ENCODE results near the gene ADARB1. TPM values are rescaled to one million over a fixed set of nuclear protein-coding genes. Genes with fewer than 3 reads are reported as not detected.

The ADARB1 gene
- total and polyA plus RNA-seq, 2 of the 8 experiments (the other 6 are each of a cell fraction or from before 2014, with no cell fraction given): 4.7 to 14.9 TPM

GRCh38 chr21:45263534-45263933 lies 189.2 kb downstream of the ADARB1 start:
- peaks cover 0 to 7% of the 10 kb centered on the region in 2 experiments for H4K20me1 ChIP-seq (replicated peaks in 1 of 2; ENCODE audit: control insufficient read depth in 1 of 2, insufficient read depth in 2 of 2, low read length in 2 of 2)
- no peak overlapping the region for H2BK15ac ChIP-seq (ENCODE audit: low read length)
- CTCF ChIA-PET (ENCODE audit: partially characterized antibody): no interaction called here
- H2BK120ac ChIP-seq (replicated peaks; ENCODE audit: low read depth, low read length): no peak overlapping the region
- FAIRE-seq (no peak), DNase-seq (ENCODE audit: low read depth in 1 of 2, low spot score in 2 of 2) (peak in 1 of 2 experiments; percentile 23)
- no peak overlapping the region for H3K23ac ChIP-seq (ENCODE audit: insufficient read length)
- no peak overlapping the region for H2AFZ ChIP-seq (ENCODE audit: low read length)
- WGBS, 2 experiments (ENCODE audit: extremely low coverage in 1 of 2, insufficient coverage in 1 of 2, insufficient read length in 1 of 2, insufficient replicate concordance in 2 of 2, low coverage in 1 of 2, low lambda C conversion rate in 2 of 2, missing lambda C conversion rate in 1 of 2): 87% methylated on average over 6 of the region's 6 CpGs; no CpG with 5 or more reads in 1 of the 2 experiments
- H3K27me3 ChIP-seq (replicated peaks in 1 of 4; ENCODE audit: control insufficient read depth in 3 of 4, extremely low read depth in 1 of 4, insufficient read depth in 3 of 4, low read length in 3 of 4): no peaks in the 10 kb centered on the region
- H3K23me2 ChIP-seq (ENCODE audit: low read depth, low read length): no peaks in the 10 kb centered on the region
- H4K5ac ChIP-seq (ENCODE audit: insufficient read length, low read depth, low read length): no peak overlapping the region
- H4K91ac ChIP-seq (replicated peaks; ENCODE audit: insufficient read length, low read length): no peak overlapping the region
- no peak overlapping the region for H3K14ac ChIP-seq (ENCODE audit: insufficient read length)
- peaks cover 8 to 38% (median 34%) of the 10 kb centered on the region in 4 experiments for H3K36me3 ChIP-seq (ENCODE audit: control insufficient read depth in 2 of 4, insufficient read depth in 4 of 4, low read length in 3 of 4)
- H3K9me3 ChIP-seq (ENCODE audit: insufficient read depth in 2 of 2, low read depth in 1 of 2, low read length in 1 of 2): no peaks in the 10 kb centered on the region; a peak in 1 of 4 replicates
- TF ChIP-seq E2F6 (IDR thresholded peaks at IDR 0.05) (no peak), EGR1 (IDR thresholded peaks at IDR 0.05; ENCODE audit: borderline replicate concordance, low read depth, low read length) (no peak), POLR2A (IDR thresholded peaks at IDR 0.05; ENCODE audit: control extremely low read depth in 1 of 2, low read depth in 2 of 2, low read length in 2 of 2) (no peak), RNF2 (IDR thresholded peaks at IDR 0.05; ENCODE audit: borderline replicate concordance, low read depth, low read length, missing control alignments, poor library complexity, severe bottlenecking) (no peak), FOSL1 (IDR thresholded peaks at IDR 0.05; ENCODE audit: insufficient read depth, low read depth, low read length) (no peak)
- H3K79me1 ChIP-seq (ENCODE audit: low read depth, low read length): no peaks in the 10 kb centered on the region; the same call in 1 of the 2 replicates
- POLR2A ChIA-PET (ENCODE audit: partially characterized antibody): no interaction called here
- H3K9ac ChIP-seq (replicated peaks in 1 of 4; ENCODE audit: extremely low read depth in 1 of 4, low read depth in 3 of 4, low read length in 3 of 4): no peak overlapping the region
- no peak overlapping the region for H3K4me3 ChIP-seq (ENCODE audit: extremely low read depth in 1 of 4, insufficient read depth in 2 of 4, low read depth in 3 of 4, low read length in 4 of 4)
- H3K27ac ChIP-seq (ENCODE audit: low read depth, low read length): no peak overlapping the region
- H3K4me2 ChIP-seq (ENCODE audit: insufficient read depth in 1 of 2, low read depth in 2 of 2, low read length in 2 of 2): no peak overlapping the region
- no peak overlapping the region for H2BK12ac ChIP-seq (ENCODE audit: low read depth, low read length)
- no peak overlapping the region for H3K56ac ChIP-seq (replicated peaks; ENCODE audit: insufficient read length, low read depth, low read length)
- no peak overlapping the region for H4K8ac ChIP-seq (ENCODE audit: extremely low read depth, insufficient read depth, low read length)
- H3K4ac ChIP-seq (replicated peaks; ENCODE audit: insufficient read length, low read depth, low read length): no peak overlapping the region
- H3K79me2 ChIP-seq (ENCODE audit: control insufficient read depth in 1 of 2, insufficient read depth in 2 of 2, low read length in 2 of 2): no peaks in the 10 kb centered on the region
- no peak overlapping the region for H2AK5ac ChIP-seq (ENCODE audit: low read depth, low read length)
- no peak overlapping the region for H2BK20ac ChIP-seq (ENCODE audit: low read length)
- no peak overlapping the region for H2BK5ac ChIP-seq (ENCODE audit: low read depth, low read length)
- H3K4me1 ChIP-seq (replicated peaks in 1 of 4; ENCODE audit: control insufficient read depth in 3 of 4, insufficient read depth in 4 of 4, low read length in 3 of 4): no peaks in the 10 kb centered on the region
- no peak overlapping the region for H3K18ac ChIP-seq (ENCODE audit: extremely low read depth, low read length)

Measured in H1 (cell line).